SK-N-SH treated with all-trans-retinoic acid at 6 μM for 48 hours (cell line): ENCODE data around the gene FSTL3.

Experiments used
- ESRRG ChIP-seq: fragments of 250-450 bp; sonication (Bioruptor Pico); IDR thresholded peaks from 2 replicates; pipeline ENCODE4 v1.6.1; 2021; ENCODE audit warnings: mild to moderate bottlenecking
- OSR1 ChIP-seq: fragments of 250-450 bp; sonication (Bioruptor Pico); IDR thresholded peaks from 2 replicates; pipeline ENCODE4 v1.8.0; 2022; ENCODE audit warnings: moderate library complexity, mild to moderate bottlenecking, inconsistent platforms
- PPARA ChIP-seq: fragments of 250-450 bp; sonication (Bioruptor Pico); IDR thresholded peaks from 2 replicates; pipeline ENCODE4 v1.5.0; 2020; ENCODE audit warnings: mild to moderate bottlenecking, borderline replicate concordance
- TSHZ2 ChIP-seq: fragments of 250-450 bp; sonication (Bioruptor Pico); IDR thresholded peaks from 2 replicates; pipeline ENCODE4 v1.5.0; 2020; ENCODE audit warnings: mild to moderate bottlenecking, moderate library complexity

- TF ChIP-seq ESRRG (CRISPR knock-in tag): no peak
- TF ChIP-seq TSHZ2 (CRISPR knock-in tag): no peak
- TF ChIP-seq OSR1 (CRISPR knock-in tag): no peak
- no peak for TF ChIP-seq PPARA (CRISPR knock-in tag)
These were observed 3.5 kb downstream of the FSTL3 start for GRCh38 chr19:679418-680286.
